Measurements from ENCODE around the gene RIC3.

RIC3 gene

GRCh38 chr11:8168485-8169257 is at the start of gene RIC3:
RIC3 (minus strand) TSS chr11:8169025; CDS start chr11:8168989, 36 bp downstream.
- DNase-seq, result no peak

GRCh38 chr11:8218409-8218808 is 49.6 kb upstream of the RIC3 start:
- no peak for DNase-seq

- DNase-seq, result no peak
Observed at GRCh38 chr11:8217926-8218325, 49.1 kb upstream of the RIC3 start.

GRCh38 chr11:8217136-8217535 is 48.3 kb upstream of the RIC3 start:
- no peak for DNase-seq

GRCh38 chr11:8213376-8213775 is 44.6 kb upstream of the RIC3 start:
- DNase-seq, result no peak

GRCh38 chr11:8209208-8209807 is 40.5 kb upstream of the RIC3 start:
- DNase-seq, result no peak

GRCh38 chr11:8207080-8208000 is 38.5 kb upstream of the RIC3 start:
- DNase-seq, result no peak

- peak; percentile 84 for DNase-seq
Observed at GRCh38 chr11:8206251-8207079, 37.6 kb upstream of the RIC3 start.

- no peak for DNase-seq
Observed at GRCh38 chr11:8205566-8205965, 36.7 kb upstream of the RIC3 start.

- no peak for DNase-seq
Observed at GRCh38 chr11:8204596-8204995, 35.8 kb upstream of the RIC3 start.

- no peak for DNase-seq
Observed at GRCh38 chr11:8204025-8204424, 35.2 kb upstream of the RIC3 start.

- DNase-seq, result no peak
Observed at GRCh38 chr11:8203414-8203715, 34.5 kb upstream of the RIC3 start.

GRCh38 chr11:8202516-8203413 is 33.9 kb upstream of the RIC3 start:
- no peak for DNase-seq

- DNase-seq, result peak; percentile 45
Observed at GRCh38 chr11:8201644-8202365, 33.0 kb upstream of the RIC3 start.

- no peak for DNase-seq
Observed at GRCh38 chr11:8199676-8200075, 30.9 kb upstream of the RIC3 start.

- DNase-seq, result no peak
Observed at GRCh38 chr11:8196749-8197148, 27.9 kb upstream of the RIC3 start.

- DNase-seq, result no peak
Observed at GRCh38 chr11:8194956-8195355, 26.1 kb upstream of the RIC3 start.

GRCh38 chr11:8192896-8193209 is 24.0 kb upstream of the RIC3 start:
- no peak for DNase-seq

GRCh38 chr11:8192016-8192895 is 23.4 kb upstream of the RIC3 start:
- peak; percentile 54 for DNase-seq

GRCh38 chr11:8190431-8190830 is 21.6 kb upstream of the RIC3 start:
- no peak for DNase-seq
